GM23338 (cell line): ENCODE results near the gene CACNA1A. TPM values are rescaled to one million over a fixed set of nuclear protein-coding genes. Genes with fewer than 3 reads are reported as not detected.

ENCODE experiments used
- ATAC-seq: fragments of 200-7000 bp; cut with Tn5 transposase; 3 replicates; pipeline ENCODE4 v1.9.1; 2020
- DNase-seq: peaks from one replicate; pipeline ENCODE4 v3.0.0-alpha.2; 2015; ENCODE audit warnings: low spot score
- H2AFZ ChIP-seq: fragments of 200-600 bp; sonication (generic); 2 replicates; pipeline ENCODE4 v1.8.0; 2016; ENCODE audit warnings: antibody characterized with exemption, mild to moderate bottlenecking, moderate library complexity
- H3F3A ChIP-seq: fragments of 200-600 bp; sonication (generic); replicated peaks from 2 replicates; pipeline ENCODE4 v1.8.0; 2017; ENCODE audit warnings: antibody characterized with exemption, mixed run types, low read depth
- H3K27ac ChIP-seq: fragments of 200-600 bp; sonication (generic); 2 replicates; pipeline ENCODE4 v1.6.1; 2016; ENCODE audit warnings: low read depth
- H3K27me3 ChIP-seq: fragments of 200-600 bp; sonication (generic); 2 replicates; pipeline ENCODE4 v1.8.0; 2016; ENCODE audit warnings: mild to moderate bottlenecking, mixed run types, moderate library complexity; ENCODE audit not compliant: insufficient read depth
- H3K36me3 ChIP-seq: fragments of 200-600 bp; sonication (generic); 2 replicates; pipeline ENCODE4 v1.8.0; 2016; ENCODE audit warnings: mild to moderate bottlenecking; ENCODE audit not compliant: insufficient read depth
- H3K4me1 ChIP-seq: fragments of 200-600 bp; sonication (generic); 2 replicates; pipeline ENCODE4 v1.8.0; 2016; ENCODE audit warnings: mild to moderate bottlenecking, moderate library complexity; ENCODE audit not compliant: insufficient read depth
- H3K4me2 ChIP-seq: fragments of 200-600 bp; sonication (generic); 2 replicates; pipeline ENCODE4 v1.7.1; 2017; ENCODE audit warnings: mixed run types
- H3K4me3 ChIP-seq: fragments of 200-600 bp; sonication (generic); 2 replicates; pipeline ENCODE4 v1.6.1; 2016; ENCODE audit warnings: mixed run types
- H3K79me2 ChIP-seq: fragments of 200-600 bp; sonication (generic); replicated peaks from 2 replicates; pipeline ENCODE4 v1.8.0; 2017; ENCODE audit warnings: mild to moderate bottlenecking; ENCODE audit not compliant: insufficient read depth
- H3K9me2 ChIP-seq: fragments of 200-600 bp; sonication (generic); 2 replicates; pipeline ENCODE4 v1.8.0; 2017; ENCODE audit not compliant: insufficient read depth
- H4K20me1 ChIP-seq: fragments of 200-600 bp; sonication (generic); replicated peaks from 2 replicates; pipeline ENCODE4 v1.8.0; 2017; ENCODE audit warnings: mild to moderate bottlenecking; ENCODE audit not compliant: insufficient read depth
- H3K27ac Mint-ChIP-seq: 2 replicates; pipeline ENCODE4 v1.8.0; 2020; ENCODE audit warnings: inconsistent platforms, mild to moderate bottlenecking, moderate library complexity, mixed read lengths
- H3K27me3 Mint-ChIP-seq: 3 replicates; pipeline ENCODE4 v1.8.0; 2022; ENCODE audit warnings: low read depth, mild to moderate bottlenecking, moderate library complexity, mixed read lengths, inconsistent platforms; ENCODE audit not compliant: insufficient read depth, poor library complexity
- H3K36me3 Mint-ChIP-seq: 3 replicates; pipeline ENCODE4 v1.8.0; 2021; ENCODE audit warnings: low read depth, mild to moderate bottlenecking, inconsistent platforms, moderate library complexity, mixed read lengths
- H3K4me1 Mint-ChIP-seq: 3 replicates; pipeline ENCODE4 v1.8.0; 2020; ENCODE audit warnings: mild to moderate bottlenecking, inconsistent platforms, mixed read lengths
- H3K4me3 Mint-ChIP-seq: 3 replicates; pipeline ENCODE4 v1.8.0; 2021; ENCODE audit warnings: moderate library complexity, mild to moderate bottlenecking, inconsistent platforms, mixed read lengths
- H3K9me3 Mint-ChIP-seq: 3 replicates; pipeline ENCODE4 v1.8.0; 2020; ENCODE audit warnings: moderate library complexity, mild to moderate bottlenecking, inconsistent platforms, mixed read lengths
- CREB1 ChIP-seq: fragments of 250-450 bp; sonication (Bioruptor Pico); IDR thresholded peaks from 2 replicates; pipeline ENCODE4 v1.5.0; 2020; ENCODE audit warnings: low read depth, mild to moderate bottlenecking, moderate library complexity
- CTCF ChIP-seq, 2 experiments: fragments of 200-600 bp in 1 of 2; sonication (generic) in 1 of 2; conservative IDR thresholded peaks; 2 replicates each; pipeline versions ENCODE4 v1.5.1 to v1.6.1; 2016 to 2017; ENCODE audit warnings: antibody characterized with exemption in 2 of 2, low read depth in 2 of 2, mild to moderate bottlenecking in 2 of 2, moderate library complexity in 1 of 2
- ETS1 ChIP-seq: IDR thresholded peaks from 2 replicates; pipeline ENCODE4 v1.6.1; 2016; ENCODE audit warnings: antibody characterized with exemption
- EZH2phosphoT487 ChIP-seq: fragments of 200-600 bp; sonication (generic); IDR thresholded peaks from one replicate; pipeline ENCODE4 v1.8.1; 2018; ENCODE audit warnings: antibody characterized with exemption; ENCODE audit not compliant: unreplicated experiment
- NANOG ChIP-seq: IDR thresholded peaks from 2 replicates; pipeline ENCODE4 v1.6.1; 2016; ENCODE audit warnings: antibody characterized with exemption, borderline replicate concordance
- POLR2AphosphoS5 ChIP-seq: IDR thresholded peaks from 2 replicates; pipeline ENCODE4 v1.6.1; 2016; ENCODE audit warnings: antibody characterized with exemption, low read depth
- REST ChIP-seq: IDR thresholded peaks from one replicate; pipeline ENCODE4 v1.6.1; 2018; ENCODE audit warnings: antibody characterized with exemption; ENCODE audit not compliant: unreplicated experiment
- STAT1 ChIP-seq: IDR thresholded peaks from one replicate; pipeline ENCODE4 v1.6.1; 2016; ENCODE audit warnings: antibody characterized with exemption; ENCODE audit not compliant: unreplicated experiment
- ZNF331 ChIP-seq: fragments of 250-450 bp; sonication (Bioruptor Pico); IDR thresholded peaks from 2 replicates; pipeline ENCODE4 v1.5.0; 2020; ENCODE audit warnings: low read depth, mild to moderate bottlenecking, moderate library complexity
- ZNF462 ChIP-seq: fragments of 250-450 bp; sonication (Bioruptor Pico); IDR thresholded peaks from 2 replicates; pipeline ENCODE4 v1.5.0; 2020; ENCODE audit warnings: mild to moderate bottlenecking, moderate library complexity
- polyA plus RNA-seq: library from polyadenylated mRNA; unstranded; fragments of >200 nt; fragmentation: Nextera tagmentation; extraction: Ambion mirVana; gene quantifications from 2 replicates; pipeline ENCODE4 v1.2.1, GENCODE V29; 2016
- total RNA-seq: library from RNA; depleted of rRNA; stranded (reverse); fragments of >200 nt; shearing (Covaris generic); gene quantifications from 2 replicates; pipeline ENCODE4 v1.2.3, GENCODE V29; 2014

Gene CACNA1A
- total and polyA plus RNA-seq, 2 experiments from 2014 or later: 7.4 to 20.3 TPM

- TF ChIP-seq ZNF462 (CRISPR knock-in tag) (no peak), ZNF331 (CRISPR knock-in tag) (no peak), NANOG (no peak), ETS1 (no peak), EZH2phosphoT487 (no peak), CREB1 (no peak)
Observed at GRCh38 chr19:13328241-13328640, 178.0 kb downstream of the CACNA1A start (continued).

GRCh38 chr19:13319526-13319925 lies 186.8 kb downstream of the CACNA1A start:
- no peak for TF ChIP-seq CTCF (conservative IDR thresholded peaks at IDR 0.05; ENCODE audit: low read depth in 2 of 2)
- TF ChIP-seq REST: no peak
- TF ChIP-seq ZNF331 (CRISPR knock-in tag): no peak
- TF ChIP-seq STAT1: no peak
- no peak for TF ChIP-seq EZH2phosphoT487
- TF ChIP-seq POLR2AphosphoS5: no peak
- no peak for TF ChIP-seq CREB1
- TF ChIP-seq ETS1: no peak
- no peak for TF ChIP-seq NANOG

More at GRCh38 chr19:13319526-13319925, 186.8 kb downstream of the CACNA1A start:
- Histone ChIP-seq H3K4me1 (no peaks in the 10 kb centered on the region), H2AFZ (no peak overlapping the region), H3K79me2 (no peaks in the 10 kb centered on the region), H3K9me2 (no peaks in the 10 kb centered on the region; the same call in 1 of the 2 replicates), H3K36me3 (no peaks in the 10 kb centered on the region; the same call in 1 of the 2 replicates), H3K4me2 (no peak overlapping the region), H3K27me3 (no peaks in the 10 kb centered on the region), H4K20me1 (no peaks in the 10 kb centered on the region), H3F3A (no peaks in the 10 kb centered on the region), H3K4me3 (no peak overlapping the region), H3K27ac (no peak overlapping the region)
- Mint-ChIP-seq H3K4me3 (no peak overlapping the region), H3K36me3 (peaks cover 57% of the 10 kb centered on the region), H3K27ac (no peak overlapping the region), H3K4me1 (no peaks in the 10 kb centered on the region), H3K27me3 (peaks cover 2% of the 10 kb centered on the region), H3K9me3 (peaks cover 32% of the 10 kb centered on the region)
- ATAC-seq (no peak), DNase-seq (no peak)
